Kidney epithelial cell (primary cell): ENCODE data around the gene NKX2-3. TPM values are rescaled to one million over a fixed set of nuclear protein-coding genes. Genes with fewer than 3 reads are reported as not detected.

Experiments
- DNase-seq: peaks from one replicate; pipeline ENCODE4 v3.0.0-alpha.2; 2010; ENCODE audit warnings: low read depth
- H3K27me3 ChIP-seq: 2 replicates; pipeline ENCODE4 v1.6.0; 2011; ENCODE audit warnings: low read length; ENCODE audit not compliant: control insufficient read depth, insufficient read depth
- H3K36me3 ChIP-seq: 2 replicates; pipeline ENCODE4 v1.5.1; 2011; ENCODE audit warnings: low read length; ENCODE audit not compliant: control insufficient read depth, insufficient read depth
- H3K4me3 ChIP-seq: 2 replicates; pipeline ENCODE4 v1.5.1; 2011; ENCODE audit warnings: low read depth, mild to moderate bottlenecking, control low read depth, low read length
- CTCF ChIP-seq: IDR thresholded peaks from 2 replicates; pipeline ENCODE4 v1.5.1; 2011; ENCODE audit warnings: mild to moderate bottlenecking, moderate library complexity, low read length, control low read depth, inconsistent platforms; ENCODE audit not compliant: insufficient read depth, poor library complexity, severe bottlenecking
- total RNA-seq: library from RNA; depleted of rRNA; stranded (reverse); fragments of >200 nt; gene quantifications from 2 replicates; pipeline ENCODE4 v1.2.3, GENCODE V29; 2015

Gene NKX2-3
- total RNA-seq, 1 donor from 2014 or later, result not detected

- no peak for DNase-seq
- H3K36me3 ChIP-seq, result no peaks in the 10 kb centered on the region
- TF ChIP-seq CTCF, result no peak
- H3K27me3 ChIP-seq, result peaks cover 69% of the 10 kb centered on the region
- no peak overlapping the region for H3K4me3 ChIP-seq
These were observed 11.6 kb upstream of the NKX2-3 start for GRCh38 chr10:99520847-99521764.

DNA sequence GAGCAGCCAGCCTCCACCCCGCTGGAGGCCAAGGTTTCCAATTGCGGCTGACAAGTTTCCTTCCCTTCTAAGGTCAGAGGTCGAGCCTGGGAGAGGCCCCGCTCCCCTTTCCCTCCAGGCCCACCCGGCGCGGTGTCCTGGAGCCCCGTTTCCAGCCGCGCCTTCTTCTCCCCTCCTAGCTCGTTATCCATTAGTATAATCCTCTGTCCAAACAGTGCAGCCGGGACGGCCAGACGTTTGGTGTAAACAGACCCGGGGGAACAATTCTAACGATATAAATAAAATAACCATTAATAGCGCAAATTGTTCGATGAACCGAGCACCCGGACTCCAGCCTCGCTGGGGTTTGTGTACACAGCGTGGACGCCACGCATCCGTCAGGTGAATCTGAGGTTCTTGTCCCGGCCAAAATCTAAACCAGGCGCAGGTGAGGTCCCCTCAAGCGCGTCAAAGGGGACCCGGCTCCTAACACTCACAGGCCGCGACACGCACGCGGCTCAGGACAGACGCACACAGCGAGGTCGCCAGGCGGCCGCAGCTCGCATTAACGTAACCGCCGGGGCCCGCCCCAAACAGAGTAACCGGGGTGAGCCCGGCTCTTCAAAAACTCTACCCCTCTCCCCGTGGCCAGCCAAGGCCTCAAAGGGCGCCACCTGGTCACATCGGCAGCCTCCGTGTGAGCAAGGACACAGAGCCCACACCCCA lies 10.8 kb upstream of the NKX2-3 start:
- DNase-seq, result no peak
- H3K4me3 ChIP-seq, result no peak overlapping the region
- no peak for TF ChIP-seq CTCF
- H3K36me3 ChIP-seq, result no peaks in the 10 kb centered on the region
- H3K27me3 ChIP-seq, result peaks cover 77% of the 10 kb centered on the region

DNA sequence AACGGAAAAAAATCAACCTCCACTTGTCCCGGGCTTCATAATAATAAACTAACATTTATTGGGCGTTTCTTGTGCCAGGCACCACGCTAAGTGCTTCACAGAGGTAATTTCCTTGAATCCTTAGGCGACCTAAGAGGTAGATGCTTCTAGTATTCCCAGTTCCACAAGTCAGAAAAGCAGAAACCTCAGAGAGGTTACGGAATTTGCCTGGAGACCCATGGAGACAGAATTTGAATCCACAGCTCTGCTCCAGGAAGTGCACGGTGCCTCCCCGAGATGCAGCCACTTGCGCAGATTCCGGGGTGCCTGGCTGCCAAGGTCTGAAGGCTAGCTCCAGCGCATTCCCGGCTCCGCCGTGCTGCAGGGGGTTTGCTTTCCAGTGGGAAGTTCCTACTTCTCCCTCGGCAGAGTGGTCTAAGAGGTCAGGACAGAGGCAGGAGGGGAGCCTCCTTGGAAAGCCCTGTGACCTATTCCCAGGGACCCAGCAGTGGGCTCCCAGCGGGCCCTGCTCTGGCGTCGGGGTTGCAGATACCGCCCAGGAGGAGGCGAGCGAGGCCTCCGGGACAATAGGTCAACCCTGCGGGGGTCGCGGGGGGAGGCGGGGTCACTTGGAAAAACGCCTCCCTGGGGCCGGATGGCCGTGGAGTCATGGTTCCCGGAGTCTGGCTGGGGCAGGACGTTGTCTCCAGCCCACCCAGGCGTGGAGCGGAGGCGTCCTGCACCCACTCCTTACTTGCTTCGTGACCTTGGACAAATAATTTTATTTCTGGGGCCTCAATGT lies 10.1 kb upstream of the NKX2-3 start:
- Histone ChIP-seq H3K4me3 (no peak overlapping the region), H3K36me3 (no peaks in the 10 kb centered on the region), H3K27me3 (peaks cover 81% of the 10 kb centered on the region)
- DNase-seq, result no peak
- TF ChIP-seq CTCF, result no peak

- peaks cover 87% of the 10 kb centered on the region for H3K27me3 ChIP-seq
- no peak overlapping the region for H3K4me3 ChIP-seq
- H3K36me3 ChIP-seq, result no peaks in the 10 kb centered on the region
- DNase-seq, result no peak
- no peak for TF ChIP-seq CTCF
These were observed 9.4 kb upstream of the NKX2-3 start for GRCh38 chr10:99523251-99523773.

DNA sequence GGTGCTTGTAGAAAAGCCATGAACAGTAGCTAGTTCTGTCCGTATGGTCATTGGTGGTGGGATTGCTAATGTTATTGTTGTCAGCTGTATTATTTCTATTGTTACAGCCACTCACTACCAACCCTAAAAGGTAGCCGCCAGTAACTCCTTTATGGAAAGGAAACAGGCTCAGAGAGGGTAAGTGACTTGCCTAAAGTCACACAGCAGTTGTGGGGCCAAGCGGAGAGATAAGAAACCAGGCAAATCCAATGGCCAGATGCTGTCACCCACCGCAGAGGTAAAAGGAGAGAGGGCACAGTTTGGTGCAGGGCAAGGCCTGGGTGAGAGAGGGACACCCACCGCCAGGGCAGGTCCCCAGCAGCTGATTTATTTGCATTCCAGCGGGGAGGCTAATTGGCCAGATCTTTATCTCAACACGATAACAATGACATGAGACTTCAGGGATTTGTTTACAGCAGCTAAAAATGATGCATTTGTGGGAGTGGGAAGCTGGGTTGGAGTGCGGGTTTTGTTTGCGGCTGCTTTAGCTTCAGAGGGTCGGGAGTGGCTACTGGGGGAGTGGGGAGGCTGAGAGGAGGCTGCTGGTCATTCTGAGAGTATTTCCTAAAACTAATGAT lies 8.6 kb upstream of the NKX2-3 start:
- peaks cover 90% of the 10 kb centered on the region for H3K27me3 ChIP-seq
- TF ChIP-seq CTCF, result no peak
- H3K36me3 ChIP-seq, result no peaks in the 10 kb centered on the region
- no peak for DNase-seq
- no peak overlapping the region for H3K4me3 ChIP-seq
